ENCODE data around the gene EXT2.

DNA sequence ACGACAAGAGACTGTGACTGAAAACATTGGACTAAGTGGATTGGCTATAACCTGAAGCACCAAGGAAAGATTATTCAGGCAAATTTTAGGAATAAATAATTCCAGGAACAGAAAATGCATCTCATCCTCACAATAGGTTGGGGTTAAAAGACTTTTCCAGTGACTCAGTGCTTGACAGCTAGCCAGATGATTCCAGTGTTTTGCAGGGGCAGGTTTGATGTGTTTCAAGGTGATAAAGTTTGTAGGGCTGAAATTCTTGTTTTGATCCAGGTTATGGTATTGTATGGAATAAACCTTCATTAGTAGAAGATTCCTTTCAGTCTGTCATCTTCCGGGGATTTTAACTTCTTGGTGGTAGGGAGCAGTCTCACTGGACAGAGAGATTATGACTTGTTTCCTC is 2.3 kb downstream of the EXT2 start:
- TF ChIP-seq EP300 (IDR thresholded peaks at IDR 0.05), result no peak
- TF ChIP-seq, protein P1, sequence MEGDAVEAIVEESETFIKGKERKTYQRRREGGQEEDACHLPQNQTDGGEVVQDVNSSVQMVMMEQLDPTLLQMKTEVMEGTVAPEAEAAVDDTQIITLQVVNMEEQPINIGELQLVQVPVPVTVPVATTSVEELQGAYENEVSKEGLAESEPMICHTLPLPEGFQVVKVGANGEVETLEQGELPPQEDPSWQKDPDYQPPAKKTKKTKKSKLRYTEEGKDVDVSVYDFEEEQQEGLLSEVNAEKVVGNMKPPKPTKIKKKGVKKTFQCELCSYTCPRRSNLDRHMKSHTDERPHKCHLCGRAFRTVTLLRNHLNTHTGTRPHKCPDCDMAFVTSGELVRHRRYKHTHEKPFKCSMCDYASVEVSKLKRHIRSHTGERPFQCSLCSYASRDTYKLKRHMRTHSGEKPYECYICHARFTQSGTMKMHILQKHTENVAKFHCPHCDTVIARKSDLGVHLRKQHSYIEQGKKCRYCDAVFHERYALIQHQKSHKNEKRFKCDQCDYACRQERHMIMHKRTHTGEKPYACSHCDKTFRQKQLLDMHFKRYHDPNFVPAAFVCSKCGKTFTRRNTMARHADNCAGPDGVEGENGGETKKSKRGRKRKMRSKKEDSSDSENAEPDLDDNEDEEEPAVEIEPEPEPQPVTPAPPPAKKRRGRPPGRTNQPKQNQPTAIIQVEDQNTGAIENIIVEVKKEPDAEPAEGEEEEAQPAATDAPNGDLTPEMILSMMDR (IDR thresholded peaks at IDR 0.05), result no peak
